ENCODE data around the gene AKAP9.
"Not testable (repeated sequence)": the region's sequence is repeated elsewhere in the genome, so short reads cannot be mapped to it uniquely, and the experiment has no call there.

Gene AKAP9

GRCh38 chr7:92072708-92073107 is 132.0 kb downstream of the AKAP9 start:
- no peak for DNase-seq

GRCh38 chr7:92075455-92076158 is 134.9 kb downstream of the AKAP9 start:
- no peak for DNase-seq

- DNase-seq = no peak
Observed at GRCh38 chr7:92076509-92076908, 135.8 kb downstream of the AKAP9 start.

GRCh38 chr7:92083922-92084321 is 143.3 kb downstream of the AKAP9 start:
- DNase-seq = not testable (repeated sequence)

DNA sequence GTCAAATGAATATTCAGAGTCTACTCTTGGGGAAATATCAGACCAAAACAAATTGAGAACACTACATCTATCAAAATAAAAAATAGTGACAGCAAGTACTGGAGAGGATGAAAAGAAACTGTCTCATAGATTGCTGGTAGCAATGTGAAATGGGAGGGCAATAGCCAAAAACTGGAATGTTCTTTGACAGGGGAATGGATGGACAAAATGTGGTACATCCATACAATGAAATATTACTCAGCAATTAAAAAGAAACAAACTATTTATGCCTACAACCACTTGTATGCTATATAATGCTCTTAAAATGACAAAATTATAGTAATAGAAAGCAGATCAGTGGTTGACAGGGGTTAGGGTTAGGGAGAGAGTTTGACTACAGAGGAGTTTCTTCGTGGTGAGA is 147.6 kb downstream of the AKAP9 start:
- DNase-seq = no peak

GRCh38 chr7:92092210-92092609 is 151.5 kb downstream of the AKAP9 start:
- DNase-seq = no peak

DNA sequence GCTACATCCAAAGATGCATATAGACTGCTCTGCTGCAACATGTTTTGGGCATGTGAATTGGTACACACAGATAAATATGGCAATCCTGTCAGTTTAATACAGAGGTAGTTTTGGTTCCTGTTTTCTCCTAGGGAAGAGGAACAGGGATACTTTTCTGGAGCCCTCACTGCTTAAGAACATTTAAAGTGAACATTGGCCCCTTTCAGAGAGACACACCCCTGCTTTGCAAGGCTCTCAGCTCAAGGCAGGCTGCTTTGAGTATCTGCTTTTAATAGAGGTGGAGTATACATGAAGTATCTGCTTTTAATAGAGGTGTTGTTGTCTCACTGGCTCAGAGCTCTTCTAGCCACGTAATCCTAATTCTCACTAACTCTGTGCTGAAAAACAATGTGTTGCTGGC is 154.7 kb downstream of the AKAP9 start:
- DNase-seq = no peak

DNA sequence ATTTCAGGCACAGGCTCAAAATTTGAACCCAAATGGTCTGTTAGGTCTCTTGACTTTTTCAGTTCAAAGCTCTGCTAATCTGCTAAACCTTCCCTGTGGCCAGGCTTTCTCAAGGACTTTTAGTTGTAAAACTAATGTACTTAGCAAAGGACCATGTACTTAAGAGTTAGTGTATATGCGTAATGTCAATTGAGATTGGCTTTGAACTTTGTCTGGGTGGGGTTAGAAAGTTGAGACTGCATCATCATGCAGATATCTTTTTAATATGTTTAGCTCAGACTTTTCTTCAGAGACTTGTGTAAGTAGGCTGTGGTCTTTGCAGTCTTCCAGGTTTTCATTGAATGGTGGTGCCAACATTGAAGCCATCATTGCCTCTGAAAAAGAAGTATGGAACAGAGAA is 159.9 kb downstream of the AKAP9 start:
- DNase-seq = no peak

GRCh38 chr7:92102862-92103261 is 162.2 kb downstream of the AKAP9 start:
- not testable (repeated sequence) for DNase-seq

DNA sequence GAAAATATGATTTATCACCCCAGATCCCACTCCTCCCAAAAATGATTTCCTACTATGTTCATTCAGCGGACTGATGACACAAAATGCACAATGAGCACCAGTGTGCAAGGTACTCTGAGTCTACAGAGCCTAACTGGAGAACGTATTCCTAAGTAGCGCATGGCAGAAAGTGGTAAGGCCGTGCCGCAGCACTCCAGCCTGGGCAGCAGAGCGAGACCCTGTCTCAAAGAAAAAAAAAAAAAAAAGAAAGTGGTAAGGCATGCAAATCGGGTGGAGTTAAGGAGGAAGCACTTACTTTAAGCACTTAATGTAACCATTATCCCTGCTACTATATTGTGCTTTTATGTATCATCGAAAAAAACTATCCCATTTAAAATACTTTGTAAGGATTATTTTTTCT is 168.2 kb downstream of the AKAP9 start:
- no peak for DNase-seq

GRCh38 chr7:92110857-92111256 is 170.2 kb downstream of the AKAP9 start:
- DNase-seq = no peak

- DNase-seq = peak; percentile 84
Observed at GRCh38 chr7:92115821-92116220, 175.2 kb downstream of the AKAP9 start.

DNA sequence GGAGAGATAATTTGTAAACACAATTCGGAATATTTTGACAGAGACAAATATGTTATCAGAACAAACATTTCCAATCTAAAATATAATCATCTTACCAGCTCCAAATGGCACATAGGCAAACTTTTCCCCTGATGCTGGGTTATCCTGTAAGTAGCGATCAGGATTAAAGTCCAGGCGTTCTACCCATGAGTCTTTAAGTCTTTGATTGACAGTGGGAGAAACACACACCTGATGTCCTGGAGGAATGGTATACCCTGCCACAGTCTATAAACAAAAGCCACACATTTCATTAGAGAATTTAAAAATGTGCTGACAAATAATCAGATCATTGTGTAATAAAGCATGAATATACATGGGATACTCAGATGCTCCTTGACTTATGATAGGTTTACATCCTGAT is 176.3 kb downstream of the AKAP9 start:
- no peak for DNase-seq

GRCh38 chr7:92119213-92119759 is 178.6 kb downstream of the AKAP9 start:
- DNase-seq = no peak

GRCh38 chr7:92121681-92122080 is 181.0 kb downstream of the AKAP9 start:
- DNase-seq = no peak

DNA sequence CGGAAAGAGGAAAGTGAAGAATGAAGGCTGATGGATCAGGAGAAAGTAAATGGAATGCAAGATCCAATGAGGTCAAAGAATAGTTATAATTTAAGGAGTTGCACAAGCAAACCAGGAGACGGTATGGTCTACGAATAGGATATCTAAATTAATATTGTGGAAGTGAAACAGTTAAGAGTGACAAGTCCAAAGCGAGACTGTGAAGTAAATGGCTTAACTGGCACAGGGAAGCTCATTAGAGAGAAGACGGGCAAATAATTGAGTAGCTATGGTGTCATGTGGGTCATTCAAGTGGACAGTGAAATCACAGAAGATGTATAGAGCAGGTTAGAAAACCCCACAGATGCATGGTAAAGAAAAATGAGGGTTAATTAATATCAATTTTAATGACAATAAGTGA is 190.4 kb downstream of the AKAP9 start:
- DNase-seq = no peak

DNA sequence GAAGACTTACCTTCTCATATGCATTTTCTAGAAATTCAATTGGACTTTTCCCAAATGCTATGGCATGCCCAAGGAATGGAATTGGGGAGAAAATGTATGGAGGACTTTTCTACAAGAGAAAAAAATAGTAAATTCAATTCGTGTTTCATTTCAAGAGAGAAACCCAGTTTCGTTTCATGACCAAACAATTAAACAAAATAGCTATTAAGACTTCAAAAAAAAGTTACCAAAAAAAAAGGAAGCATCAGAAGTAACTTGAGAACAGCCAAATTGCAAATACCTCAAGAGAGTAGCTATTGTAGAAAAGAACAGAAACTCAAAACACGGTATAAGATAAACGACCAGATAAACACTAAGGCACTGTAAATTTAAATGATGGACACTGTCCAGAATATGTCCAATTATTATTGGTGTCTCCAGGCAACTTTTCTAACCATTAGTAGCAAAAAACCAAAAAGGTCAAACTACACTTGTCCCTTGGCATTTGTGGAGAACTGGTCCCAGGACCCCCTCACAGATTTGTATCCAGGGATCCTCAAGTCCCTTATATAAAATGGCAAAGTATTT is 191.2 kb downstream of the AKAP9 start:
- no peak for DNase-seq

DNA sequence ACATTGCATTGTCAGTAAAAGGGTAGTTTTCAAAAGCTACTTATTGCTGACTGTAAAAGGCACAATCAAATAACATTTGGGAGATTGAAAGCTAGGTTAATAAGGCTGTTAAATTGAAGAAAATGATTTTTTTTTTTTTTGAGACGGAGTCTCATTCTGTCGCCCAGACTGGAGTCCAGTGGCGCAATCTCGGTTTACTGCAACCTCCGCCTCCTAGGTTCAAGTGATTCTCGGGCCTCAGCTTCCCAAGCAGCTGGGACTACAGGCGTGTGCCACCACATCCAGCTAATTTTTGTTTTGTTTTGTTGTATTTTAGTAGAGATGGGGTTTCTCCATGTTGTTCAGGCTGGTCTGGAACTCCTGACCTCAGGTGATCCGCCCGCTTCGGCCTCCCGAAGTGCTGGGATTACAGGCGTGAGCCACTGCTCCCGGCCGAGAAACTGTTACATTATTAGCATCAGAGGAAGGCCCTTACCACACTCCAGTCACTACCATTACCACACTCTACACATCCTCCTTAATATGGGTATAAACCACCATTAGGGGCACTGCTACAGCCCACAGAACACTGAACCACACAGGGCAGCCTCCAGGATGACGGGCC is 192.6 kb downstream of the AKAP9 start:
- DNase-seq = no peak

- peak; percentile 86 for DNase-seq
Observed at GRCh38 chr7:92133737-92134270, 193.1 kb downstream of the AKAP9 start.

DNA sequence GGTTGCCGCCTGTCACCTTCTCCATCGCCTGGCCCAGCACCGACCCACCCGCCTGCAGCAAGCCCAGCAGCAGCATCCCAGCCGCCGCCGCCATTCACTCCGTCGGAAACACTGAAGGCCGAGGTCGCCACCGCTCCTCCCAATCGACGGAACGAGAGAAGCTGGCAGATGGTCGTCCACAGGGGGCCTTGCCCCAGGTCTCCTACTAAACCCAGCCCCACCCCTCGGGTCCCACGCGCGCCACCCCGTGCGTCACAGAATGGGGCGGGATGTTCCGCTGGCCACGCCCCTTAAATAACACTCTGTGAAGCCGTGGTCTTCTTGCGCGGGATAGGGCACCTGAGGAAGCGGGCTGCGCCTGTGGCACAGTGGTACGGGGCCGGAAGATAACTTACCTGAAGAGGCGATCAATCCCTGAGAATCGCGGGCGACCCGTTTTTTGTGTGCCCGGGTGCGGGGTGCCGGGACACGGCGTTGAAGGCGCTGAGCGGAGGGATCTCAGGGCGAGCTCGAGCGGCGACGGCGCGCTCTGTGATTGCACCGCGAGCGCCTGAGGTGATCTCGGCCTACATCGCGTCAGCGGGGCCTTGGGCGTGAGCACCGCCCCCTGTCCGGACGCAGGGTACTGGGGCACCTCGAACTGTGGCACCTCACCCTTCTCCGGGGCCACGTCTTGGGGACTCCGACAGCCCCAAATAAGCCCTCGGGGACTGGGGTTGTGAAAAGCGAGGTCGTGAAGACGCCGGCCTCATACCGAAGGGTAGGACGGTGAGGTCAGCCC is 193.8 kb downstream of the AKAP9 start, which contains the start of gene CYP51A1:
CYP51A1 (minus strand) TSS at position 207 of the 781 bp plus-strand sequence; CDS start at position 94, 113 bp downstream.
- peak; percentile 99 for DNase-seq

GRCh38 chr7:92135052-92135889 is 194.6 kb downstream of the AKAP9 start:
- DNase-seq = peak; percentile 75

DNA sequence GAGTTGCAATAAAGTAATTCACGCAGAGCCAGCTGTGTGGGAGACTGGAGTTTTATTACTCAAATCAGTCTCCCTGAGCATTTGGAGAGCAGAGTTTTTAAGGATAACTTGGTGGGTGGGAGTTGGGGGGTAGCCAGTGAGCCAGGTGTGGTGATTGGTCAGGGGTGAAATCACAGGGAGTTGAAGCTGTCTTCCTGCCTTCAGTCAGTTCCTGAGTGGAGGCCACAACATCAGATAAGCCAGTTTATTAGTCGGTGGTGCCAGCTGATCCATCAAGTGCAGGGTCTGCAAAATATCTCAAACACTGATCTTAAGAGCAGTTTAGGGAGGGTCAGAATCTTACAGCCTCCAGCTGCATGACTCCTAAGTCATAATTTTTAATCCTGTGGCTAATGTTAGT is 196.9 kb downstream of the AKAP9 start:
- no peak for DNase-seq
